ENCODE measurements around the gene BEND5.

BEND5 gene

DNA sequence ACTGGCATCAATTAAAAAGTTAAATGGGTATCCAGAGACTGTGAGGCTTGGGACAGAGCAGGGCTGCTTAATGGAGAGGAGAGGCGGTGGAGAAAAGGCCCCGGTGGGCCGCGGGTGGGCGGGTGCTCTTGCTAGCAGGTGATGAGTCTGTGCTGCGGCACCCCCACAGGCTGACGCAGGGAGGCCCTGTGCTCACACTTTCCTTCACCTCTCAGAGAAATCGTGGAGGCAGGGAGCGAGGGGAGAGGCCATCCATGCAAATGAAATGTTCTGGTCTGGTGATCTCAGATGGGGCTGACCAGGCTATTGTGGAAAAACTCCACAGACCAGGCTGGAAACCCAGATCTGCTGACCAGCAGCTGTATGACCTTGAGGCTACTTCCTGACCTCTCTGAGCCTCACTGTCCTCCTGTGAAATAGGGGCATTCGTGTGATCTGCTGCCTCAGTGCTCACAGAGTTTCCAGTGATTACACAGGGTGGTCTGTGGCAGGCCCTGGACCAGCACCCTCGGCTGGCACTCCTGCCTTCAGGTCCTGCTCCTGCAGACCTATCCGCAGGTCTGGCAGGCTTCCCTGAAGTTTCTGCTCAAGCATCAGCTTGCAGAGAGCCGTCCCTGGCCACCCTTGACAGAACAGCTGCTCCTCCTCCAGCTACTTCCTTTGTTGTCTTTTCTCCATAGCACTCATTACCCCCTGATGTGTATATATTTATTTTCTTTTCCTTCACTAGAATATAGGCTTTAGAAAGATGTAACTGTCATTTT, 89.2 kb downstream of the BEND5 start:
- no peak overlapping the region for H3K4me3 ChIP-seq (ENCODE audit: low read depth, low read length)
- TF ChIP-seq, protein P1, sequence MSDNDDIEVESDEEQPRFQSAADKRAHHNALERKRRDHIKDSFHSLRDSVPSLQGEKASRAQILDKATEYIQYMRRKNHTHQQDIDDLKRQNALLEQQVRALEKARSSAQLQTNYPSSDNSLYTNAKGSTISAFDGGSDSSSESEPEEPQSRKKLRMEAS (IDR thresholded peaks at IDR 0.05; ENCODE audit: low read depth, low read length): no peak
- no peak for TF ChIP-seq POLR2A (IDR thresholded peaks at IDR 0.05; ENCODE audit: extremely low read depth, insufficient read length)
- TF ChIP-seq, protein P2, sequence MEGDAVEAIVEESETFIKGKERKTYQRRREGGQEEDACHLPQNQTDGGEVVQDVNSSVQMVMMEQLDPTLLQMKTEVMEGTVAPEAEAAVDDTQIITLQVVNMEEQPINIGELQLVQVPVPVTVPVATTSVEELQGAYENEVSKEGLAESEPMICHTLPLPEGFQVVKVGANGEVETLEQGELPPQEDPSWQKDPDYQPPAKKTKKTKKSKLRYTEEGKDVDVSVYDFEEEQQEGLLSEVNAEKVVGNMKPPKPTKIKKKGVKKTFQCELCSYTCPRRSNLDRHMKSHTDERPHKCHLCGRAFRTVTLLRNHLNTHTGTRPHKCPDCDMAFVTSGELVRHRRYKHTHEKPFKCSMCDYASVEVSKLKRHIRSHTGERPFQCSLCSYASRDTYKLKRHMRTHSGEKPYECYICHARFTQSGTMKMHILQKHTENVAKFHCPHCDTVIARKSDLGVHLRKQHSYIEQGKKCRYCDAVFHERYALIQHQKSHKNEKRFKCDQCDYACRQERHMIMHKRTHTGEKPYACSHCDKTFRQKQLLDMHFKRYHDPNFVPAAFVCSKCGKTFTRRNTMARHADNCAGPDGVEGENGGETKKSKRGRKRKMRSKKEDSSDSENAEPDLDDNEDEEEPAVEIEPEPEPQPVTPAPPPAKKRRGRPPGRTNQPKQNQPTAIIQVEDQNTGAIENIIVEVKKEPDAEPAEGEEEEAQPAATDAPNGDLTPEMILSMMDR (IDR thresholded peaks at IDR 0.05; ENCODE audit: low read depth, low read length): no peak
- no peak for DNase-seq (ENCODE audit: low read depth)

DNA sequence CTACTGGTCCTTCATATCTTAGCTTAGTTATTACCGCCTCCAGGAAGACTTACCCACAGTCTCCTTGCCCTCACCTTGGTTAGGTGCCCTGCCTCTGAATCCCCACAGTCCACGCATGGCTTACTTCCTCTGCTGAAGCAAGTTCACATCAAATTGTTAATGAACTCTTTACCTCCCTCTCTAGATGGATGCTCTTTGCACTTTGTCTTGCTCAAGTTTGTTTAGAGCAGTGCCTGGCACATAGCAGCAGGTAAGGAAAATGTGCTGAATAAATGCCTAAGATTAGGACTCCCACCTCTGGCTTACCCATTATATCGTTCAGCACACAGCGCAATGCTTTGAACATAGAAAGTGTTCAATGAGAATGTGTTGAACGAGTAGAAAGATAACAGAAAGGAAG, 90.5 kb downstream of the BEND5 start:
- TF ChIP-seq MYC (IDR thresholded peaks at IDR 0.05; ENCODE audit: low read depth, low read length) (no peak), POLR2A (IDR thresholded peaks at IDR 0.05; ENCODE audit: extremely low read depth, insufficient read length) (no peak)
- TF ChIP-seq, protein P1 (IDR thresholded peaks at IDR 0.05; ENCODE audit: low read depth, low read length): no peak
- TF ChIP-seq, protein P2 (IDR thresholded peaks at IDR 0.05; ENCODE audit: low read depth, low read length): no peak

GRCh38 chr1:48684381-48684780, 92.3 kb downstream of the BEND5 start:
- no peak for DNase-seq (ENCODE audit: low read depth)
- TF ChIP-seq, protein P2 (IDR thresholded peaks at IDR 0.05; ENCODE audit: low read depth, low read length): no peak
- no peak for TF ChIP-seq MYC (IDR thresholded peaks at IDR 0.05; ENCODE audit: low read depth, low read length)
- no peak for TF ChIP-seq POLR2A (IDR thresholded peaks at IDR 0.05; ENCODE audit: extremely low read depth, insufficient read length)
- TF ChIP-seq, protein P1 (IDR thresholded peaks at IDR 0.05; ENCODE audit: low read depth, low read length): no peak
- H3K4me3 ChIP-seq (ENCODE audit: low read depth, low read length): no peak overlapping the region

More for the DNA sequence above, 90.5 kb downstream of the BEND5 start:
- H3K4me3 ChIP-seq (ENCODE audit: low read depth, low read length): no peak overlapping the region
- no peak for DNase-seq (ENCODE audit: low read depth)

GRCh38 chr1:48683839-48684238, 92.9 kb downstream of the BEND5 start:
- no peak for TF ChIP-seq MYC (IDR thresholded peaks at IDR 0.05; ENCODE audit: low read depth, low read length)
- TF ChIP-seq, protein P2 (IDR thresholded peaks at IDR 0.05; ENCODE audit: low read depth, low read length): no peak
- TF ChIP-seq POLR2A (IDR thresholded peaks at IDR 0.05; ENCODE audit: extremely low read depth, insufficient read length): no peak
- TF ChIP-seq, protein P1 (IDR thresholded peaks at IDR 0.05; ENCODE audit: low read depth, low read length): no peak
- no peak for DNase-seq (ENCODE audit: low read depth)
- no peak overlapping the region for H3K4me3 ChIP-seq (ENCODE audit: low read depth, low read length)

GRCh38 chr1:48681476-48682305, 95.0 kb downstream of the BEND5 start:
- no peak overlapping the region for H3K4me3 ChIP-seq (ENCODE audit: low read depth, low read length)
- DNase-seq (ENCODE audit: low read depth): no peak
- TF ChIP-seq POLR2A (IDR thresholded peaks at IDR 0.05; ENCODE audit: extremely low read depth, insufficient read length) (no peak), MYC (IDR thresholded peaks at IDR 0.05; ENCODE audit: low read depth, low read length) (no peak)
- TF ChIP-seq, protein P2 (IDR thresholded peaks at IDR 0.05; ENCODE audit: low read depth, low read length): no peak
- TF ChIP-seq, protein P1 (IDR thresholded peaks at IDR 0.05; ENCODE audit: low read depth, low read length): no peak
